Fibroblast of skin of right quadriceps (primary cell): ENCODE results near the gene PANX1.
"Not testable (repeated sequence)": the region's sequence is repeated elsewhere in the genome, so short reads cannot be mapped to it uniquely, and the experiment has no call there.

Experiments
- DNase-seq: peaks from one replicate; pipeline ENCODE4 v3.0.0-alpha.2; 2013

PANX1 gene

GRCh38 chr11:94150704-94151685 is 22.4 kb downstream of the PANX1 start:
- DNase-seq = peak; percentile 50

GRCh38 chr11:94151903-94152677 is 23.4 kb downstream of the PANX1 start:
- peak; percentile 87 for DNase-seq

GRCh38 chr11:94152678-94153065 is 24.0 kb downstream of the PANX1 start:
- peak; percentile 46 for DNase-seq

GRCh38 chr11:94153320-94153719 is 24.7 kb downstream of the PANX1 start:
- no peak for DNase-seq

- no peak for DNase-seq
Observed at GRCh38 chr11:94154095-94154856, 25.6 kb downstream of the PANX1 start.

GRCh38 chr11:94157339-94157738 is 28.7 kb downstream of the PANX1 start:
- not testable (repeated sequence) for DNase-seq

GRCh38 chr11:94168882-94169281 is 40.2 kb downstream of the PANX1 start:
- DNase-seq = no peak

- no peak for DNase-seq
Observed at GRCh38 chr11:94169516-94169915, 40.9 kb downstream of the PANX1 start.

- no peak for DNase-seq
Observed at GRCh38 chr11:94169930-94170545, 41.4 kb downstream of the PANX1 start.

- DNase-seq = no peak
Observed at GRCh38 chr11:94170953-94171352, 42.3 kb downstream of the PANX1 start.

GRCh38 chr11:94171693-94172440 is 43.2 kb downstream of the PANX1 start:
- DNase-seq = peak; percentile 42

- DNase-seq = peak; percentile 93
Observed at GRCh38 chr11:94175535-94175934, 46.9 kb downstream of the PANX1 start.

GRCh38 chr11:94178331-94178730 is 49.7 kb downstream of the PANX1 start:
- no peak for DNase-seq

GRCh38 chr11:94179696-94180095 is 51.1 kb downstream of the PANX1 start:
- DNase-seq = no peak

GRCh38 chr11:94181526-94181925 is 52.9 kb downstream of the PANX1 start:
- no peak for DNase-seq

GRCh38 chr11:94181943-94182342 is 53.3 kb downstream of the PANX1 start:
- DNase-seq = no peak

- no peak for DNase-seq
Observed at GRCh38 chr11:94183251-94183885, 54.7 kb downstream of the PANX1 start.

GRCh38 chr11:94183886-94184264 is 55.2 kb downstream of the PANX1 start:
- peak; percentile 45 for DNase-seq

- DNase-seq = no peak
Observed at GRCh38 chr11:94184362-94184761, 55.7 kb downstream of the PANX1 start.

GRCh38 chr11:94184846-94185245 is 56.2 kb downstream of the PANX1 start:
- no peak for DNase-seq

- peak; percentile 92 for DNase-seq
Observed at GRCh38 chr11:94185416-94186084, 56.9 kb downstream of the PANX1 start.
